Activated T-helper 17 cell treated with anti-CD3 and anti-CD28 coated beads, Interleukin-2, amount 50 U/mL, for 72 hours (primary cell): ENCODE data around the gene USF2. TPM values are rescaled to one million over a fixed set of nuclear protein-coding genes. Genes with fewer than 3 reads are reported as not detected.
"Not testable (repeated sequence)": the region's sequence is repeated elsewhere in the genome, so short reads cannot be mapped to it uniquely, and the experiment has no call there.

ENCODE experiments used
- ATAC-seq: fragments of 150-1000 bp; cut with Tn5 transposase; replicated peaks from 2 replicates; pipeline ENCODE4 v1.10.0; 2021; ENCODE audit warnings: mild to moderate bottlenecking, moderate library complexity
- H3K27ac Mint-ChIP-seq: one replicate; pipeline ENCODE4 v1.8.0; 2022; ENCODE audit warnings: mixed read lengths
- H3K27me3 Mint-ChIP-seq: one replicate; pipeline ENCODE4 v1.8.0; 2022; ENCODE audit warnings: mixed read lengths
- H3K36me3 Mint-ChIP-seq: one replicate; pipeline ENCODE4 v1.8.0; 2022; ENCODE audit warnings: low read depth, mild to moderate bottlenecking, mixed read lengths
- H3K4me1 Mint-ChIP-seq: one replicate; pipeline ENCODE4 v1.8.0; 2022; ENCODE audit warnings: mixed read lengths
- H3K4me3 Mint-ChIP-seq: one replicate; pipeline ENCODE4 v1.8.0; 2022; ENCODE audit warnings: mild to moderate bottlenecking, mixed read lengths
- H3K9me3 Mint-ChIP-seq: one replicate; pipeline ENCODE4 v1.8.0; 2022; ENCODE audit warnings: mixed read lengths
- total RNA-seq, 2 donors: library from RNA; stranded (reverse); gene quantifications; one replicate each; pipeline ENCODE4 v1.2.3, GENCODE V29; 2022

The USF2 gene
- total RNA-seq, 2 donors from 2014 or later = 109 to 121 TPM

DNA sequence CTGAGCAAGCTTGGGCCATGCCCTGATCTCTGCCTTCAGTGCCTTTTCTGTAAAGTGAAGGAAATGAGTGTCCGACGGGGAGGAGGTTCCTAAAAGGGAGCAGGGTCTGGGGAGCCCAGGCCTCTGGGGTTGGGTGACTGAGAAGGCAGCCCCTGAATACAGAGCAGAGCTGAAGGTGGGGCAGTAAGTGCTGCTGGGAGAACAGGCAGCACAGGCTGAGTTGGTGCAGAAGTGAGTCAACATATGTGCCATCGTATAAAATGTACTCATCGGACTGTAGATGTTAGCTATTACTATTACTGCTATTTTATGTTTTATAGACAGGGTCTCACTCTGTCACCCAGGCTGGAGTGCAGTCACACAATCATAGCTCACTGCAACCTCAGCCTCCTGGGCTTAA, 12.5 kb downstream of the USF2 start:
- Mint-ChIP-seq H3K4me1 (no peaks in the 10 kb centered on the region), H3K27ac (no peak overlapping the region), H3K4me3 (no peak overlapping the region), H3K36me3 (peaks cover 19% of the 10 kb centered on the region), H3K9me3 (no peaks in the 10 kb centered on the region), H3K27me3 (peaks cover 4% of the 10 kb centered on the region)
- ATAC-seq = no peak

- Mint-ChIP-seq H3K4me3 (no peak overlapping the region), H3K9me3 (no peaks in the 10 kb centered on the region), H3K4me1 (no peaks in the 10 kb centered on the region), H3K27ac (no peak overlapping the region), H3K36me3 (peaks cover 4% of the 10 kb centered on the region), H3K27me3 (peaks cover 4% of the 10 kb centered on the region)
- ATAC-seq = no peak
These were observed 15.7 kb downstream of the USF2 start for GRCh38 chr19:35284153-35285094.

DNA sequence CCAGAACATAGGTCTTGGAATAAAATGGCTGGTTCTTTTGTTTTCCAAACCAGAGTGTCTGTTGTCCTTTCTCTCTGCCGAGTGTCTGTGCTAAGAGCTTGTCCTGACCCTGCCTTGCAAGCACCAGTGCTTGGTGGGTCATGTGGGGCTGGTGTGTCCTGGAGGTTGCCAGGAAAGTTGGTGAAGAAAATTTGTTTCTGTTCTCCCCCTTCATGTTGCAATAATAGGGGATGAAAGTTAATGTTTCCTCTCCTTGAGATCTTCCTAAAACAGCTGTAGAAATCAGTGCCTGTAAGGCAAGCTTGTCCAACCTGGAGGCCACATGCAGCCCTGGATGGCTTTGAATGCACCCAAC, 16.3 kb downstream of the USF2 start:
- peaks cover 4% of the 10 kb centered on the region for H3K27me3 Mint-ChIP-seq
- ATAC-seq = no peak
- H3K4me1 Mint-ChIP-seq = no peaks in the 10 kb centered on the region
- H3K9me3 Mint-ChIP-seq = no peaks in the 10 kb centered on the region
- H3K27ac Mint-ChIP-seq = no peak overlapping the region
- H3K36me3 Mint-ChIP-seq = no peaks in the 10 kb centered on the region
- no peak overlapping the region for H3K4me3 Mint-ChIP-seq

DNA sequence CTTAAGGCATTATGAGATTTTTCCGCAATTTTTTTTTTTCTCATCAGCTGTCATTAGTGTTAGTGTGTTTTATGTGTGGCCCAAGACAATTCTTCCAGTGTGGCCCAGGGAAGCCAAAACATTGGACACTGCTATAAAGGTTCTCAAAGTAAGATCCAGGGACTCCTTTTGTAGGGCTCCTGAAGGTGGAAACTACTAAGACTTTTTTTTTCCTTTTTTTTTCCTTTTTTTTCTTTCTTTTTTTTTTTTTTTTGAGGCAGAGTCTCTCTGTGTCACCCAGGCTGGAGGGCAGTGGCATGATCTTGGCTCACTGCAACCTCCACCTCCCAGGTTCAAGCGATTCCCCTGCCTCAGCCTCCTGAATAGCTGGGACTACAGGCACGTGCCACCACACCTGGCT, 16.7 kb downstream of the USF2 start:
- H3K9me3 Mint-ChIP-seq, H3K27me3 Mint-ChIP-seq, ATAC-seq, H3K4me3 Mint-ChIP-seq, H3K27ac Mint-ChIP-seq, H3K36me3 Mint-ChIP-seq, H3K4me1 Mint-ChIP-seq: not testable (repeated sequence)

- not testable (repeated sequence) for H3K36me3 Mint-ChIP-seq, H3K9me3 Mint-ChIP-seq, H3K27ac Mint-ChIP-seq, H3K27me3 Mint-ChIP-seq, H3K4me3 Mint-ChIP-seq, ATAC-seq, H3K4me1 Mint-ChIP-seq
These were observed 17.3 kb downstream of the USF2 start for GRCh38 chr19:35286101-35286500.

DNA sequence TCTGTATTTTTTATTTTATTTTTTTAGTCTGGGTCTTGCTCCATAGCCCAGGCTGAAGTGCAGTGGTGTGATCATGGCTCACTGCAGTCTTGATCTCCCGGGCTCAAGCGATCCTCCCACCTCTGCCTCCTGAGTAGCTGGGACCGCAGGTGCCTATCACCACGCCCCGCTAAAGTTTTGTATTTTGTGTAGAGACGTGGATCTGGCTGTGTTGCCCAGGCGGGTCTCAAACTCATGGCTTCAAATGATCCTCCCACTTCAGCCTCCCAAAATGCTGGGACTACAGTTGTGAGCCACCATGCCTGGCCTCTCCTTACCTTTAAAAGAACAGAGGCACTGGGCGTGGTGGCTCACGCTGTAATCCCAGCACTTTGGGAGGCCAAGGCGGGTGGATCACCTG, 19.0 kb downstream of the USF2 start:
- H3K4me3 Mint-ChIP-seq = no peak overlapping the region
- peaks cover 4% of the 10 kb centered on the region for H3K27me3 Mint-ChIP-seq
- ATAC-seq = no peak
- H3K4me1 Mint-ChIP-seq = no peaks in the 10 kb centered on the region
- H3K27ac Mint-ChIP-seq = no peak overlapping the region
- no peaks in the 10 kb centered on the region for H3K9me3 Mint-ChIP-seq
- no peaks in the 10 kb centered on the region for H3K36me3 Mint-ChIP-seq

DNA sequence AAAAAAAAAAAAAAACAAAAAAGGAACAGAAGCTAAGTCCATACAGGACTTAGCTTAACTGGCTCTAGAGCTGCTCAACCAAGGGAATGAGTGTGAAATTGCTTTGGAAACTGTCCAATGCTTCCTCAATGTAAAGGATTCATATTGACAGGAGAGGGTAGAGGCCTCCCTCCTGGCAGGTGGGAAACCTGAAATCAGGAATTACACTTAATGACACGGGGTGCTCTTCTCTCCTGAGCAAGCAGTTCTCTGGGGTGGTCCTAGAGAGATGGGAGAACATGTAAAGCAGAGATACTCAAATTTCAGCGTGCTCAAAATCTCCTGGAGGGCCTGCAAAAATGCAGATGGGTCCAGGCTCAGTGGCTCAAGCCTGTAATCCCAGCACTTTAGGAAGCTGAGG, 19.6 kb downstream of the USF2 start:
- H3K27ac Mint-ChIP-seq = no peak overlapping the region
- no peaks in the 10 kb centered on the region for H3K4me1 Mint-ChIP-seq
- no peaks in the 10 kb centered on the region for H3K9me3 Mint-ChIP-seq
- peaks cover 2% of the 10 kb centered on the region for H3K27me3 Mint-ChIP-seq
- ATAC-seq = no peak
- H3K4me3 Mint-ChIP-seq = no peak overlapping the region
- H3K36me3 Mint-ChIP-seq = no peaks in the 10 kb centered on the region

- Mint-ChIP-seq H3K9me3 (no peaks in the 10 kb centered on the region), H3K4me1 (no peaks in the 10 kb centered on the region), H3K27ac (no peak overlapping the region), H3K36me3 (no peaks in the 10 kb centered on the region), H3K27me3 (no peaks in the 10 kb centered on the region), H3K4me3 (no peak overlapping the region)
- ATAC-seq = no peak
These were observed 20.1 kb downstream of the USF2 start for GRCh38 chr19:35288906-35289305.

DNA sequence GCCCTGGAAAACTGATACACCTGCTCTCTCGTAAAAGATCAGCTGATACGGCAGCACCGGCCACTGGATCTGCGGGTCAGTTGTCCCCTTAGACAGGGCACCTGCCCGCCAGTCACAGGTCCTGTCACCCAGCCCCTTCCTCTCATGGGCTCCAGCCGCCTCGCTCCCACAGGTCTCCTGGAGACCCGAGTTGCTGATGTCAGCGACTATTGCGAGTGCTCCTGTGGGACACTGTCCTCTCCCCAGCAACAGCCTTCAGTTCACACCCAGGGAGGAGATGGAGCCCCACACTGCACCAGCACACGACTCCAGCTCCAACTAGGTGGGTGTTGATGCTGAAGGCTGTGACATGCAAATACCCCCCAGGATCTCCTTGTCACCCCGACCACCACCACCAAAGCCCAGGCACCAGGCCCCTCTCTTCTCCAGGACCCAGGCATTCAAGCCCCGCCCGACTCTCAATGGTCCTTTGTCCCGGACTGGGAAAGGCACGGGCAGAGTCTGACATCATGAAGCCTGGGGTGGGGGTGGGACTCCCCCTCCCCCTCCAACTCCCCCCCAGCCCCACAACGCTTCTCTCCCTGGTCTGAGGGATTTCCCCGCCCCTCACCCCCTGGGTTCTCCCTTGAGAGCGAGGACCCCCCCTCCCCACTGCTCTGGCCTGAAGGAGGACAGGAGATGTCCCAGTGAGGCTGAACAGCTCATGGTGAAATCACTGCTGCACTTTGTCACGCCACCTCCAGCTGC, 21.8 kb downstream of the USF2 start:
- ATAC-seq = no peak
- H3K27ac Mint-ChIP-seq = no peak overlapping the region
- no peak overlapping the region for H3K4me3 Mint-ChIP-seq
- H3K27me3 Mint-ChIP-seq = no peaks in the 10 kb centered on the region
- H3K9me3 Mint-ChIP-seq = no peaks in the 10 kb centered on the region
- H3K4me1 Mint-ChIP-seq = no peaks in the 10 kb centered on the region
- no peaks in the 10 kb centered on the region for H3K36me3 Mint-ChIP-seq

DNA sequence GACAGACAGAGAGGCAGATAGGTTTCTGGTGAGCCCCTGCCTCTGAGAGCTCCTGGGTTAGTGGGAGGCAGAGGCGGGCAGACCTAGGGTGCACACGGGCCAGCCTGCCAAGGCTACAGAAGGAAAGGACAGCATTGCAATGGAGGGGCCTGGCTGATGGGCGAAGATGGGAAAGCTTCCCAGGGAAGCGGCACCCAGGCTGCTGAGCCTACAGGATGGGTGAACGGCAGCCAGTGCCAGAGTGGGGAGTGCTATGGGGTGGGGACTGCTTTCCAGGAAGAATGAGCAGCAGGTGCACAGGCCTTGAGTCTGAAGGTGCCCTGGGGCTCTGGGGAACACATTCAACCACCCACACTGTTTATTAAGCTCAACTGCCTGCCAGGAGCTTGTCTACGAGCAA, 22.5 kb downstream of the USF2 start:
- Mint-ChIP-seq H3K36me3 (no peaks in the 10 kb centered on the region), H3K9me3 (no peaks in the 10 kb centered on the region), H3K4me3 (no peak overlapping the region), H3K27ac (no peak overlapping the region), H3K4me1 (no peaks in the 10 kb centered on the region), H3K27me3 (no peaks in the 10 kb centered on the region)
- no peak for ATAC-seq

- Mint-ChIP-seq H3K9me3 (no peaks in the 10 kb centered on the region), H3K27ac (no peak within 1 kb of the TSS), H3K36me3 (no peaks in the 10 kb centered on the region)
These were observed 23.2 kb downstream of the USF2 start, which contains the start of gene MAG for GRCh38 chr19:35291916-35292315. TSS of gene MAG (plus strand) at chr19:35292161. CDS start at chr19:35295409, 3,248 bp downstream.

GRCh38 chr19:35292421-35293362, 23.9 kb downstream of the USF2 start:
- Mint-ChIP-seq H3K27ac (no peak overlapping the region), H3K4me1 (no peaks in the 10 kb centered on the region), H3K4me3 (no peak overlapping the region), H3K27me3 (no peaks in the 10 kb centered on the region), H3K36me3 (no peaks in the 10 kb centered on the region), H3K9me3 (no peaks in the 10 kb centered on the region)
- no peak for ATAC-seq

More at GRCh38 chr19:35291916-35292315, 23.2 kb downstream of the USF2 start, which contains the start of gene MAG:
- no peak within 1 kb of the TSS for H3K4me3 Mint-ChIP-seq
- no peak for ATAC-seq
- no peaks in the 10 kb centered on the region for H3K4me1 Mint-ChIP-seq
- no peaks in the 10 kb centered on the region for H3K27me3 Mint-ChIP-seq

- Mint-ChIP-seq H3K36me3 (no peaks in the 10 kb centered on the region), H3K4me3 (no peak overlapping the region), H3K27me3 (no peaks in the 10 kb centered on the region), H3K4me1 (no peaks in the 10 kb centered on the region), H3K27ac (no peak overlapping the region), H3K9me3 (no peaks in the 10 kb centered on the region)
- no peak for ATAC-seq
These were observed 24.6 kb downstream of the USF2 start for GRCh38 chr19:35293363-35293739.

DNA sequence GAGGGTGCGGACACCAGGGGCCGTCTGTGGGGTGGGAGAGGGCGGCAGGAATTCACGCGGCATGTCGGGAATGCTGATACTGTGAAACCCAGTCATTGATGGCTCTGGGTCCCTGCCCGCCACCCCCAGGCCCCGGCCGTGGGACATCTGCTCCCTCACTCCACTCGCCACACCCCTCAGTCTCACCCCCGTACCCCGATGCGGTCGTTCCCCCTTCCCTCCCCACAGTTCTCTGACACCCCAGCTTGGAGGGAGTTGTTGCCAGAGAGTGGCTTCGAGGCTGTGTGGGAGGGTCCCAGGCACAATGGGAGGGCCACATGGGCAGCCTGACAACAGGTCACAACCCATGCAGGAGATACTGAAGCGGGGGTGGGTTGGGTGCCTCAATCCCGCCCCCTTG, 25.0 kb downstream of the USF2 start:
- Mint-ChIP-seq H3K36me3 (no peaks in the 10 kb centered on the region), H3K4me1 (no peaks in the 10 kb centered on the region), H3K27ac (no peak overlapping the region), H3K4me3 (no peak overlapping the region), H3K9me3 (no peaks in the 10 kb centered on the region), H3K27me3 (no peaks in the 10 kb centered on the region)
- no peak for ATAC-seq
